Neural progenitor cell (in vitro differentiated cells): ENCODE measurements around the gene ZNF319. TPM values are rescaled to one million over a fixed set of nuclear protein-coding genes. Genes with fewer than 3 reads are reported as not detected.

Experiments
- DNase-seq: peaks from one replicate; pipeline ENCODE4 v3.0.0-alpha.2; 2016; ENCODE audit warnings: low spot score
- H2AFZ ChIP-seq: fragments of 200-600 bp; sonication (generic); replicated peaks from 2 replicates; pipeline ENCODE4 v1.6.1; 2016; ENCODE audit warnings: antibody characterized with exemption
- H3F3A ChIP-seq: fragments of 200-600 bp; sonication (generic); 2 replicates; pipeline ENCODE4 v1.6.1; 2016; ENCODE audit warnings: antibody characterized with exemption, low read depth
- H3K27ac ChIP-seq: fragments of 200-600 bp; sonication (generic); 2 replicates; pipeline ENCODE4 v1.5.1; 2016; ENCODE audit warnings: mild to moderate bottlenecking
- H3K27me3 ChIP-seq: fragments of 200-600 bp; sonication (generic); 2 replicates; pipeline ENCODE4 v1.6.1; 2016; ENCODE audit warnings: mild to moderate bottlenecking, moderate library complexity
- H3K36me3 ChIP-seq: fragments of 200-600 bp; sonication (generic); 2 replicates; pipeline ENCODE4 v1.5.1; 2016
- H3K4me1 ChIP-seq: fragments of 200-600 bp; sonication (generic); 2 replicates; pipeline ENCODE4 v1.6.1; 2016; ENCODE audit warnings: mixed run types
- H3K4me2 ChIP-seq: fragments of 200-600 bp; sonication (generic); 2 replicates; pipeline ENCODE4 v1.6.1; 2016
- H3K4me3 ChIP-seq: fragments of 200-600 bp; sonication (generic); 2 replicates; pipeline ENCODE4 v1.5.1; 2016
- H3K79me2 ChIP-seq: fragments of 200-600 bp; sonication (generic); 2 replicates; pipeline ENCODE4 v1.6.1; 2016; ENCODE audit warnings: low read depth
- H3K9ac ChIP-seq: fragments of 200-600 bp; sonication (generic); 2 replicates; pipeline ENCODE4 v1.6.1; 2016
- H3K9me3 ChIP-seq: fragments of 200-600 bp; sonication (generic); 2 replicates; pipeline ENCODE4 v1.5.1; 2016; ENCODE audit warnings: low read depth
- H4K20me1 ChIP-seq: fragments of 200-600 bp; sonication (generic); 2 replicates; pipeline ENCODE4 v1.6.1; 2016; ENCODE audit warnings: low read depth
- H3K27ac Mint-ChIP-seq: 3 replicates; pipeline ENCODE4 v1.8.0; 2021; ENCODE audit warnings: mixed read lengths
- H3K27me3 Mint-ChIP-seq: 2 replicates; pipeline ENCODE4 v1.8.0; 2022; ENCODE audit warnings: low read depth, mild to moderate bottlenecking, inconsistent platforms, moderate library complexity, mixed read lengths; ENCODE audit not compliant: insufficient read depth
- H3K36me3 Mint-ChIP-seq: 3 replicates; pipeline ENCODE4 v1.8.0; 2021; ENCODE audit warnings: mixed read lengths
- H3K4me1 Mint-ChIP-seq: 3 replicates; pipeline ENCODE4 v1.8.0; 2021; ENCODE audit warnings: mixed read lengths
- H3K4me3 Mint-ChIP-seq: 3 replicates; pipeline ENCODE4 v1.8.0; 2021; ENCODE audit warnings: mild to moderate bottlenecking, moderate library complexity, mixed read lengths
- H3K9me3 Mint-ChIP-seq: 3 replicates; pipeline ENCODE4 v1.8.0; 2020; ENCODE audit warnings: mixed read lengths
- EZH2 ChIP-seq: fragments of 200-600 bp; sonication (generic); IDR thresholded peaks from 2 replicates; pipeline ENCODE4 v1.6.1; 2017; ENCODE audit warnings: antibody characterized with exemption, mild to moderate bottlenecking, moderate library complexity
- EZH2phosphoT487 ChIP-seq: fragments of 200-600 bp; sonication (generic); IDR thresholded peaks from 2 replicates; pipeline ENCODE4 v1.6.1; 2017; ENCODE audit warnings: antibody characterized with exemption
- total RNA-seq: library from RNA; depleted of rRNA; stranded (reverse); fragments of >200 nt; gene quantifications from 2 replicates; pipeline ENCODE4 v1.2.3, GENCODE V29; 2015; ENCODE audit warnings: low replicate concordance
- TF ChIP-seq, protein P1 (sequence below): fragments of 200-600 bp; sonication (generic); IDR thresholded peaks from 2 replicates; pipeline ENCODE4 v1.5.1; 2017; ENCODE audit warnings: antibody characterized with exemption, mild to moderate bottlenecking

ZNF319 gene
- total RNA-seq, 1 donor from 2014 or later, result 1.4 TPM

DNA sequence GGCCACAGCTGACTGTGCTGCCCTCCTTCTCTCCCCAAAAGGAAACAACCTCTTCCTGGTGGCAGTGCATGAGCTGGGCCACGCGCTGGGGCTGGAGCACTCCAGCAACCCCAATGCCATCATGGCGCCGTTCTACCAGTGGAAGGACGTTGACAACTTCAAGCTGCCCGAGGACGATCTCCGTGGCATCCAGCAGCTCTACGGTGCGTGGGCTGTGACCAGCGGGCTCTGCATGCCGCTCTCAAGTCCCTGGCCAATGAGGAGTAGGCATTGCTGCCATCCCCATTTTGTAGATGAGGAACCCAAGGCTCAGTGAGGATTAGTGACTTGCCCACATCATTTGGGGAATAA lies 40.0 kb upstream of the ZNF319 start:
- peaks cover 6% of the 10 kb centered on the region for H3K27me3 Mint-ChIP-seq
- H3K9ac ChIP-seq, result no peak overlapping the region
- no peaks in the 10 kb centered on the region for H3F3A ChIP-seq
- H4K20me1 ChIP-seq, result no peaks in the 10 kb centered on the region
- no peak for DNase-seq
- no peaks in the 10 kb centered on the region for H3K4me1 Mint-ChIP-seq
- TF ChIP-seq EZH2phosphoT487 (no peak), EZH2 (no peak)
- TF ChIP-seq, protein P1, sequence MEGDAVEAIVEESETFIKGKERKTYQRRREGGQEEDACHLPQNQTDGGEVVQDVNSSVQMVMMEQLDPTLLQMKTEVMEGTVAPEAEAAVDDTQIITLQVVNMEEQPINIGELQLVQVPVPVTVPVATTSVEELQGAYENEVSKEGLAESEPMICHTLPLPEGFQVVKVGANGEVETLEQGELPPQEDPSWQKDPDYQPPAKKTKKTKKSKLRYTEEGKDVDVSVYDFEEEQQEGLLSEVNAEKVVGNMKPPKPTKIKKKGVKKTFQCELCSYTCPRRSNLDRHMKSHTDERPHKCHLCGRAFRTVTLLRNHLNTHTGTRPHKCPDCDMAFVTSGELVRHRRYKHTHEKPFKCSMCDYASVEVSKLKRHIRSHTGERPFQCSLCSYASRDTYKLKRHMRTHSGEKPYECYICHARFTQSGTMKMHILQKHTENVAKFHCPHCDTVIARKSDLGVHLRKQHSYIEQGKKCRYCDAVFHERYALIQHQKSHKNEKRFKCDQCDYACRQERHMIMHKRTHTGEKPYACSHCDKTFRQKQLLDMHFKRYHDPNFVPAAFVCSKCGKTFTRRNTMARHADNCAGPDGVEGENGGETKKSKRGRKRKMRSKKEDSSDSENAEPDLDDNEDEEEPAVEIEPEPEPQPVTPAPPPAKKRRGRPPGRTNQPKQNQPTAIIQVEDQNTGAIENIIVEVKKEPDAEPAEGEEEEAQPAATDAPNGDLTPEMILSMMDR, result no peak
- H3K4me3 ChIP-seq, result no peak overlapping the region
- no peaks in the 10 kb centered on the region for H3K4me1 ChIP-seq
- H3K27me3 ChIP-seq, result no peaks in the 10 kb centered on the region
- no peak overlapping the region for H2AFZ ChIP-seq
- H3K36me3 Mint-ChIP-seq, result no peaks in the 10 kb centered on the region
- no peak overlapping the region for H3K27ac ChIP-seq
- H3K27ac Mint-ChIP-seq, result no peak overlapping the region
- H3K79me2 ChIP-seq, result no peaks in the 10 kb centered on the region
- no peaks in the 10 kb centered on the region for H3K9me3 ChIP-seq
- no peaks in the 10 kb centered on the region for H3K36me3 ChIP-seq
- no peak overlapping the region for H3K4me2 ChIP-seq
- H3K4me3 Mint-ChIP-seq, result no peak overlapping the region
- no peaks in the 10 kb centered on the region for H3K9me3 Mint-ChIP-seq

- Histone ChIP-seq H2AFZ (no peak overlapping the region), H3K27me3 (no peaks in the 10 kb centered on the region), H3F3A (no peaks in the 10 kb centered on the region), H3K27ac (no peak overlapping the region), H3K9ac (no peak overlapping the region), H3K4me1 (no peaks in the 10 kb centered on the region), H3K79me2 (no peaks in the 10 kb centered on the region), H3K36me3 (no peaks in the 10 kb centered on the region), H3K4me3 (no peak overlapping the region), H4K20me1 (no peaks in the 10 kb centered on the region), H3K9me3 (no peaks in the 10 kb centered on the region), H3K4me2 (no peak overlapping the region)
- DNase-seq, result no peak
- TF ChIP-seq, protein P1, result no peak
- no peak for TF ChIP-seq EZH2phosphoT487
- TF ChIP-seq EZH2, result no peak
- Mint-ChIP-seq H3K4me1 (no peaks in the 10 kb centered on the region), H3K36me3 (no peaks in the 10 kb centered on the region), H3K27me3 (peaks cover 6% of the 10 kb centered on the region), H3K9me3 (no peaks in the 10 kb centered on the region), H3K27ac (no peak overlapping the region), H3K4me3 (no peak overlapping the region)
Observed at GRCh38 chr16:58039829-58040495, 39.5 kb upstream of the ZNF319 start.

- Histone ChIP-seq H3K9me3 (no peaks in the 10 kb centered on the region), H3K36me3 (no peaks in the 10 kb centered on the region), H3K9ac (no peak overlapping the region), H3K4me3 (no peak overlapping the region), H3K4me1 (no peaks in the 10 kb centered on the region), H2AFZ (no peak overlapping the region), H3K79me2 (no peaks in the 10 kb centered on the region), H3K27me3 (no peaks in the 10 kb centered on the region), H3F3A (no peaks in the 10 kb centered on the region), H3K27ac (no peak overlapping the region), H4K20me1 (no peaks in the 10 kb centered on the region), H3K4me2 (no peak overlapping the region)
- H3K4me1 Mint-ChIP-seq, result peaks cover 2% of the 10 kb centered on the region
- no peaks in the 10 kb centered on the region for H3K9me3 Mint-ChIP-seq
- no peaks in the 10 kb centered on the region for H3K36me3 Mint-ChIP-seq
- peaks cover 6% of the 10 kb centered on the region for H3K27me3 Mint-ChIP-seq
- TF ChIP-seq EZH2phosphoT487, result no peak
- TF ChIP-seq, protein P1, result no peak
- TF ChIP-seq EZH2, result no peak
- no peak for DNase-seq
- H3K27ac Mint-ChIP-seq, result no peak overlapping the region
- no peak overlapping the region for H3K4me3 Mint-ChIP-seq
Observed at GRCh38 chr16:58038219-58038641, 37.8 kb upstream of the ZNF319 start.
